AG04450 (cell line): ENCODE results near the gene MR1. TPM values are rescaled to one million over a fixed set of nuclear protein-coding genes. Genes with fewer than 3 reads are reported as not detected.

ENCODE experiments used
- CTCF ChIA-PET: fragments of 300-600, 350-600 bp; formaldehyde crosslinking; extraction: SDS; loops from one replicate; lab custom pipeline; 2022; ENCODE audit warnings: antibody characterized with exemption, inconsistent platforms; lab: Charles Lee
- POLR2A ChIA-PET: fragments of 350-600 bp; formaldehyde crosslinking; extraction: SDS; loops from one replicate; lab custom pipeline; 2021; ENCODE audit warnings: antibody characterized with exemption, inconsistent platforms; lab: Yijun Ruan, JAX
- DNase-seq: peaks from one replicate; pipeline ENCODE4 v3.0.0-alpha.2; 2011; ENCODE audit warnings: low read depth, low spot score
- H3K27ac ChIP-seq: one replicate; pipeline ENCODE4 v1.5.1; 2012; ENCODE audit warnings: low read depth, low read length, control low read depth
- H3K27me3 ChIP-seq: one replicate; pipeline ENCODE4 v1.6.0; 2012; ENCODE audit warnings: low read length; ENCODE audit not compliant: control insufficient read depth, insufficient read depth
- H3K4me3 ChIP-seq: 2 replicates; pipeline ENCODE4 v1.5.1; 2011; ENCODE audit warnings: mild to moderate bottlenecking, low read depth, low read length, control low read depth
- H3K9me3 ChIP-seq: 2 replicates; pipeline ENCODE4 v1.5.1; 2012; ENCODE audit warnings: low read length; ENCODE audit not compliant: control insufficient read depth, insufficient read depth
- CTCF ChIP-seq: IDR thresholded peaks from 2 replicates; pipeline ENCODE4 v1.5.1; 2011; ENCODE audit warnings: low read depth, low read length, control low read depth, inconsistent platforms
- polyA plus RNA-seq: library from polyadenylated mRNA; depleted of rRNA; stranded (reverse); fragments of >200 nt; gene quantifications from 2 replicates; pipeline ENCODE4 v1.2.3, GENCODE V29; 2011

The MR1 gene
- polyA plus RNA-seq, 1 experiment: 17.2 TPM

- H3K9me3 ChIP-seq: no peaks in the 10 kb centered on the region; the same call in 1 of the 2 replicates
- no peaks in the 10 kb centered on the region for H3K27me3 ChIP-seq
- TF ChIP-seq CTCF: no peak
- CTCF ChIA-PET: interaction anchor here (0.7 to 4.0 kb wide), 8 partner anchors 10 to 210 kb away, joined by 3 to 54 read pairs (median 4); no protein-coding TSS in a partner anchor
- H3K4me3 ChIP-seq: peak overlapping the region; percentile 94
- no peak for DNase-seq
- POLR2A ChIA-PET: interaction anchor here (0.9 to 6.5 kb wide), 7 partner anchors 14 to 69 kb away, joined by 3 to 82 read pairs (median 12); partner anchors contain the start of genes MR1 and STX6
- no peak overlapping the region for H3K27ac ChIP-seq
Measured at GRCh38 chr1:181091309-181092040, 57.7 kb downstream of the MR1 start.

GRCh38 chr1:181092056-181092455, 58.3 kb downstream of the MR1 start:
- H3K27me3 ChIP-seq: no peaks in the 10 kb centered on the region
- no peak for TF ChIP-seq CTCF
- ChIA-PET CTCF (interaction anchor here (0.8 to 4.0 kb wide), 5 partner anchors 13 to 210 kb away, joined by 3 to 54 read pairs (median 7); no protein-coding TSS in a partner anchor), POLR2A (interaction anchor here (0.9 to 6.5 kb wide), 4 partner anchors 14 to 50 kb away, joined by 3 to 82 read pairs (median 42); no protein-coding TSS in a partner anchor)
- no peak overlapping the region for H3K27ac ChIP-seq
- no peaks in the 10 kb centered on the region; the same call in 1 of the 2 replicates for H3K9me3 ChIP-seq
- peak overlapping the region; percentile 94 for H3K4me3 ChIP-seq
- no peak for DNase-seq

GRCh38 chr1:181092883-181093458, 59.2 kb downstream of the MR1 start:
- DNase-seq: no peak
- H3K27ac ChIP-seq: no peak overlapping the region
- no peaks in the 10 kb centered on the region; the same call in 1 of the 2 replicates for H3K9me3 ChIP-seq
- no peak for TF ChIP-seq CTCF
- no peak overlapping the region; the same call in 1 of the 2 replicates for H3K4me3 ChIP-seq
- H3K27me3 ChIP-seq: no peaks in the 10 kb centered on the region
- POLR2A ChIA-PET: no interaction called here
- CTCF ChIA-PET: interaction anchor here (1.2 to 4.0 kb wide), 4 partner anchors 14 to 73 kb away, joined by 3 to 54 read pairs (median 5); no protein-coding TSS in a partner anchor

GRCh38 chr1:181094416-181095212, 60.8 kb downstream of the MR1 start:
- ChIA-PET CTCF (interaction anchor here (0.7 to 2.2 kb wide), 2 partner anchors 47 to 153 kb away, joined by 3 to 5 read pairs; no protein-coding TSS in a partner anchor), POLR2A (interaction anchor here (0.9 to 1.4 kb wide), 3 partner anchors 11 to 41 kb away, joined by 3 to 12 read pairs (median 8); no protein-coding TSS in a partner anchor)
- peak; percentile 77 for DNase-seq
- no peaks in the 10 kb centered on the region; the same call in 1 of the 2 replicates for H3K9me3 ChIP-seq
- TF ChIP-seq CTCF: no peak
- peak overlapping the region; percentile 86 for H3K27ac ChIP-seq
- no peaks in the 10 kb centered on the region for H3K27me3 ChIP-seq
- no peak overlapping the region for H3K4me3 ChIP-seq
